Colonic mucosa (tissue), 4 donors: Measurements from ENCODE around the gene OR10A3. TPM values are rescaled to one million over a fixed set of nuclear protein-coding genes. Genes with fewer than 3 reads are reported as not detected.

Experiments
- DNase-seq: peaks from one replicate; pipeline ENCODE4 v3.0.0-alpha.2; 2020
- H3K27ac ChIP-seq: fragments of 200-600 bp; one replicate; pipeline ENCODE4 v1.8.0; 2021
- H3K27me3 ChIP-seq: fragments of 200-600 bp; one replicate; pipeline ENCODE4 v1.8.0; 2021
- H3K36me3 ChIP-seq: fragments of 200-600 bp; one replicate; pipeline ENCODE4 v1.8.0; 2021
- H3K4me1 ChIP-seq: fragments of 200-600 bp; one replicate; pipeline ENCODE4 v1.8.0; 2021; ENCODE audit warnings: mild to moderate bottlenecking
- H3K4me3 ChIP-seq: fragments of 200-600 bp; one replicate; pipeline ENCODE4 v1.8.0; 2021
- H3K9ac ChIP-seq, 2 donors: one replicate each; pipeline ENCODE4 v1.7.0; 2013; ENCODE audit warnings: control low read depth in 2 of 2, low read depth in 2 of 2, low read length in 2 of 2
- H3K9me3 ChIP-seq: fragments of 200-600 bp; one replicate; pipeline ENCODE4 v1.8.0; 2021
- intact Hi-C: fragments of 100-400 bp; cut with DNase I; formaldehyde crosslinking; loops from one replicate; pipeline ENCODE4 v1.14.1; 2022
- total RNA-seq, 2 donors: library from RNA; stranded (reverse); fragmentation: NEBNext Ultra II Directional in 1 of 2; extraction: Animal tissue kit (Norgen Biotek cat#: 25700) in 1 of 2; gene quantifications; one replicate each; pipeline ENCODE4 v1.2.1, GENCODE V29; 2021
- TF ChIP-seq, protein P1 (sequence below): fragments of 200-600 bp; IDR thresholded peaks from one replicate; pipeline ENCODE4 v1.8.0; 2022; ENCODE audit warnings: antibody characterized with exemption, mild to moderate bottlenecking
- donor health status: healthy.
- donor health status: DM: no; HTN: no; CAD: no.
- donor health status: DM: no; HTN: no; CAD: no.

The OR10A3 gene
- total RNA-seq, 2 donors from 2014 or later, result not detected

DNA sequence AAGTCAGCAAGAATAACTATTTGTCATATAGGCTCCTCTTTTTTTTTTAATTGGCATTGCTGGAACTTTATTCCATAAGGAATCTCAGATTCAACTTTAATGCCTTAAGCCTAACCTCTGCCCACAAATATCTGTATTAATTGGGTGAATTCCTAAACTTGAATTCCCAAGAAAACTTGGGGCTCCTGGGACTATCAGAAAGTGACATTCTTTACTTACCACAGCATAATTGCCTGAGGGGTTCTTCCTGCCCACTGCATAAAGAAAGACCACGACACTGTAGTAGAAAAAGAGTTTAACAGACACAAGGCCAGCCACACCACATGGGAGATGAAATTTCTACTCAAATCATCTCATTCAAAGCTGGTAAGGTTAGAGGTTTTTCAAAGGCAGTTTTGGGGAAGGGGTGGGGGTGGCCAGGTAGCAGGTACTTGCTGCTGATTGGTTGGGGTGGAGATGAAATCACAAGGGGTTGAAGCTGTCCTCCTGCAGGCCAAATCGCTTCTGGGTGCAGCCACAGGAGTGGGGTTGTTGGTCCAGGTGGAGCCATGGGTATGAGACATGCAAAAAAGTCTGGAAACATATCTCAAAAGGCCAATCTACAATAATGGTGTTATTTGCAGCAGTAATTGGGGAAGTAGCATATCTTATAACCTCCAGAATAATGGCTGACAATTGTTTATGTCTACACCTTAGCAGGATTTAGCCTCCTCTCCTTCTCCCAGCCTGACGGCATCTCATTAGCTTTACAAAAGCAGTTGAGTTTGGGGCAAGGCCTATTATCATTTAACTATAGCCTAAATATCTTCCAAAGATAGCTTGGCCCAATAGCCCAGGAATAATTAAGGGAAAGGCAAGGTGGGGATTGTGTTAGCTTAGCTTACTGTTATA lies 28.5 kb upstream of the OR10A3 start:
- TF ChIP-seq, protein P1, sequence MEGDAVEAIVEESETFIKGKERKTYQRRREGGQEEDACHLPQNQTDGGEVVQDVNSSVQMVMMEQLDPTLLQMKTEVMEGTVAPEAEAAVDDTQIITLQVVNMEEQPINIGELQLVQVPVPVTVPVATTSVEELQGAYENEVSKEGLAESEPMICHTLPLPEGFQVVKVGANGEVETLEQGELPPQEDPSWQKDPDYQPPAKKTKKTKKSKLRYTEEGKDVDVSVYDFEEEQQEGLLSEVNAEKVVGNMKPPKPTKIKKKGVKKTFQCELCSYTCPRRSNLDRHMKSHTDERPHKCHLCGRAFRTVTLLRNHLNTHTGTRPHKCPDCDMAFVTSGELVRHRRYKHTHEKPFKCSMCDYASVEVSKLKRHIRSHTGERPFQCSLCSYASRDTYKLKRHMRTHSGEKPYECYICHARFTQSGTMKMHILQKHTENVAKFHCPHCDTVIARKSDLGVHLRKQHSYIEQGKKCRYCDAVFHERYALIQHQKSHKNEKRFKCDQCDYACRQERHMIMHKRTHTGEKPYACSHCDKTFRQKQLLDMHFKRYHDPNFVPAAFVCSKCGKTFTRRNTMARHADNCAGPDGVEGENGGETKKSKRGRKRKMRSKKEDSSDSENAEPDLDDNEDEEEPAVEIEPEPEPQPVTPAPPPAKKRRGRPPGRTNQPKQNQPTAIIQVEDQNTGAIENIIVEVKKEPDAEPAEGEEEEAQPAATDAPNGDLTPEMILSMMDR, result no peak
- no peaks in the 10 kb centered on the region for H3K9me3 ChIP-seq
- no peak overlapping the region for H3K9ac ChIP-seq
- H3K36me3 ChIP-seq, result no peaks in the 10 kb centered on the region
- no peak for DNase-seq
- H3K27me3 ChIP-seq, result no peaks in the 10 kb centered on the region
- H3K4me3 ChIP-seq, result no peak overlapping the region
- H3K27ac ChIP-seq, result no peak overlapping the region
- H3K4me1 ChIP-seq, result no peaks in the 10 kb centered on the region
- intact Hi-C loops, result no loop called here

DNA sequence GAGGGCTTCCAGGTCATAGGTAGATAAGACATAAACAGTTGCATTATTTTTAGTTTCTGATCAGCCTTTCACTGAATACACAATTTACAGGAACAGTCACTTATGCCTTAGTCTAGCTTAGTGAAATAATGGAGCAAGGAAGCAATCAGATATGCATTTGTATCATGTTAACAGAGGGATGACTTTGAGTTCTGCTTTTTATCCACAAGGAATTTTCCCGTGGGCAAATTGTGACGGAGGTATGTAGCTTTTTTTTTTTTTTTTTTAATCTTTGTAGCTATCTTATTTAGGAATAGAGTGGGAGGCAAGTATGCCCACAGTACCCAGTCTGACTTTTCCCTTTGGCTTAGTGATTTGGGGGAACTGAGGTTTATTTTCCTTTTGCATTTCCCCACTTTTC lies 27.2 kb upstream of the OR10A3 start:
- DNase-seq, result no peak
- Histone ChIP-seq H3K4me3 (no peak overlapping the region), H3K9ac (no peak overlapping the region), H3K27me3 (no peaks in the 10 kb centered on the region), H3K4me1 (no peaks in the 10 kb centered on the region), H3K27ac (no peak overlapping the region), H3K36me3 (no peaks in the 10 kb centered on the region), H3K9me3 (no peaks in the 10 kb centered on the region)
- TF ChIP-seq, protein P1, result no peak
- intact Hi-C loops, result no loop called here

DNA sequence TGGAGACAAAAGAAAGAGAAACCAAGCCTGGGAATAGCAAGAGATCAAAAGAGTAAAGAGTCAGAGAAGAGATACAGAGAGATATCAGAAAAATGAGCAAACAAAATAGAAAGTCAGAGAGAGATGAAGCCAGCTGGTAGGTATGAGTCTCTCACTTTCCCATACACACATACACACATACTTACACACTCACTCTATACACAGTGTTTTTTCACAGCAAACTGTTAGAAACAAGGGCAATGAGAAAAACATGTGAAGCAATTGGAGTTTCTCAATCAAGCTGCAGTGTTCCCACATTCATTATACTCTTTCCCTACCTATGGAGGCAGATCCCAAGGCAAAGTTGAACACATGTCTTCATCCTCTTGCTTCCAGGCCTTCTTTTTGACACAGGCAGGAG lies 26.3 kb upstream of the OR10A3 start:
- Histone ChIP-seq H3K27ac (no peak overlapping the region), H3K9me3 (no peaks in the 10 kb centered on the region), H3K4me3 (no peak overlapping the region), H3K36me3 (no peaks in the 10 kb centered on the region), H3K27me3 (no peaks in the 10 kb centered on the region), H3K4me1 (no peaks in the 10 kb centered on the region), H3K9ac (no peak overlapping the region)
- DNase-seq, result no peak
- intact Hi-C loops, result no loop called here
- TF ChIP-seq, protein P1, result no peak

DNA sequence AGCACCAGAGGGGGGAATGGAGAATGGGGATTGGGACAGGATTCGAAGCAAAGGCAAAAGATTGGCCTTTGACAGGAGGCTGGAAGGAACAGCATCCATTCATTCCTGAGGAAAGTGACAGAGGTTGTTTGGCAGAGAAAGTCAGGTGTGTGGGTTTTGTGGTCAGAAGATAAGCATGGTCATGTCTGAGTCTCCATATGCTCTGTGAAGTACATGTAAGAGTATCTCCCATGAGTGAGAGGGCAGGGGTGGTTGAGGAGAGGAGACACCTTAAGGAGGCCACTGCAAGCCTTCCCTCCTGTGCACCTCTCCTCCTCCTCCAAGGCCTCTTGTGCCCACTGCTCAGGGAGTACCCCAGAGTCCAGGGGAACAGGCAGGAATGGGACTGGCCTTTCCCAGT lies 25.6 kb upstream of the OR10A3 start:
- no peaks in the 10 kb centered on the region for H3K9me3 ChIP-seq
- no peaks in the 10 kb centered on the region for H3K36me3 ChIP-seq
- no peaks in the 10 kb centered on the region for H3K27me3 ChIP-seq
- H3K4me3 ChIP-seq, result no peak overlapping the region
- intact Hi-C loops, result no loop called here
- TF ChIP-seq, protein P1, result no peak
- no peak overlapping the region for H3K9ac ChIP-seq
- no peak for DNase-seq
- no peak overlapping the region for H3K27ac ChIP-seq
- no peaks in the 10 kb centered on the region for H3K4me1 ChIP-seq

DNA sequence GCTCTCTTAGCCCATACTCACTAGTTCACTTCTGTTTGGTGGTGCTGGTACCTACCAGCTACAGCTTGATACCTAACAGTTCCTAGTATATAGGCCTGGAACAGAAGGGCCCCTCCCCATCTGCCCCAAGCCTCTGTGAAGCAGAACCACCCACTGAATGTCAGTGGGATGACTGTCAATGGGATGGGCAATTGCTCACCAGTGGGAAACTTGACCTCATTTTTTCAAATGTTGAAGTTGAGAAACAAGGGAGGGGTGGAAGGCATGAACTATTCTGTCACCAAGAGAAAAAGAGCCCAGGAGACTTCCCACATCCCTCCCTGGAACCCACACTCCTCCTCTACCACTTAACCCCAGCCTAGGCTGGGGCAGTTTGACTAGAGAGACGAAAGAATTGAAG lies 23.9 kb upstream of the OR10A3 start, which contains the start of gene NLRP10:
Gene NLRP10 (minus strand): TSS at position 62 of the 400 bp plus-strand sequence. CDS start 1,952 bp downstream, outside the sequence.
- intact Hi-C loops, result no loop called here
- H3K4me1 ChIP-seq, result no peaks in the 10 kb centered on the region
- H3K4me3 ChIP-seq, result no peak within 1 kb of the TSS
- no peak within 1 kb of the TSS for H3K9ac ChIP-seq
- DNase-seq, result no peak
- no peaks in the 10 kb centered on the region for H3K36me3 ChIP-seq
- H3K27me3 ChIP-seq, result no peaks in the 10 kb centered on the region
- no peaks in the 10 kb centered on the region for H3K9me3 ChIP-seq
- no peak within 1 kb of the TSS for H3K27ac ChIP-seq
- TF ChIP-seq, protein P1, result no peak
